ENCODE measurements around the gene DLGAP4.

DLGAP4 gene

DNA sequence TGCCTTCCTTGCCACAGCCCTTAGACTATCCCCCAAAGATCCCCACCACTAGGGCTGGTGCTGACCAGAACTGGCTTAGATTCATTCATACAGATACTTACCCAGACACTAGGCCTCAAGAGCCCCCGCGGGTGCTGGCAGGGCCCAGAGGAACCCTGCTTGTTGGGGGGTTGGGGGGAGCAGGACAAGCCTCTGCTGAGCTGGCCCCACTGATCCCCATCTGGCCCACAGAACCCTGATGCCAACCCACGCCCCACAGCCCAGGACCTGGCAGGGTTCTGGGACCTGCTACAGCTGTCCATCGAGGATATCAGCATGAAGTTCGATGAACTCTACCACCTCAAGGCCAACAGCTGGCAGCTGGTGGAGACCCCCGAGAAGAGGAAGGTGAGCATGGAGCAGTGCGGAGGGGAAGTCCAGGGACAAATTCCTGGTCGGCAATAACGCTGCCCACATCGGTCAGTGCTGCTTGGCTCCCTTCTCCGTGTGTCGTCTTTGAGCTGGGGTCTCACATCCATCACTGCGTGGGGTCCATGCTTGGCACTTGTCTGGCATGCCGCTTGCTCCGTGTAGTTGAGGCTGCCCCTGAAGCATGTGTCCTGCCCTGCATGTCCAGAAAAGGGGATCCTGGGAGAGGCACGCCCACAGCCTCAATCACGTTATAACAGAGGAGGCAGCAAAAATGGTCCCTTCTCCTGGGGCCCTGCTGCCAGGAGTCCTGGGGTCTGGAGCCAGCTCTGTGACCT is 219.7 kb downstream of the DLGAP4 start:
- no peaks in the 10 kb centered on the region for H3K79me2 ChIP-seq (ENCODE audit: low read length)
- H3K4me3 ChIP-seq (ENCODE audit: low read length) = no peak overlapping the region
- no peak overlapping the region for H3K27ac ChIP-seq (ENCODE audit: low read length)
- no peaks in the 10 kb centered on the region for H3K36me3 ChIP-seq (replicated peaks; ENCODE audit: insufficient read depth, low read length)
- no peaks in the 10 kb centered on the region for H3K9me3 ChIP-seq (replicated peaks; ENCODE audit: insufficient read depth, low read length)
- no peaks in the 10 kb centered on the region for H3F3A ChIP-seq (ENCODE audit: insufficient read depth, low read length)
- no peak for TF ChIP-seq EZH2phosphoT487 (IDR thresholded peaks at IDR 0.05; ENCODE audit: low read length)
- TF ChIP-seq, protein P1, sequence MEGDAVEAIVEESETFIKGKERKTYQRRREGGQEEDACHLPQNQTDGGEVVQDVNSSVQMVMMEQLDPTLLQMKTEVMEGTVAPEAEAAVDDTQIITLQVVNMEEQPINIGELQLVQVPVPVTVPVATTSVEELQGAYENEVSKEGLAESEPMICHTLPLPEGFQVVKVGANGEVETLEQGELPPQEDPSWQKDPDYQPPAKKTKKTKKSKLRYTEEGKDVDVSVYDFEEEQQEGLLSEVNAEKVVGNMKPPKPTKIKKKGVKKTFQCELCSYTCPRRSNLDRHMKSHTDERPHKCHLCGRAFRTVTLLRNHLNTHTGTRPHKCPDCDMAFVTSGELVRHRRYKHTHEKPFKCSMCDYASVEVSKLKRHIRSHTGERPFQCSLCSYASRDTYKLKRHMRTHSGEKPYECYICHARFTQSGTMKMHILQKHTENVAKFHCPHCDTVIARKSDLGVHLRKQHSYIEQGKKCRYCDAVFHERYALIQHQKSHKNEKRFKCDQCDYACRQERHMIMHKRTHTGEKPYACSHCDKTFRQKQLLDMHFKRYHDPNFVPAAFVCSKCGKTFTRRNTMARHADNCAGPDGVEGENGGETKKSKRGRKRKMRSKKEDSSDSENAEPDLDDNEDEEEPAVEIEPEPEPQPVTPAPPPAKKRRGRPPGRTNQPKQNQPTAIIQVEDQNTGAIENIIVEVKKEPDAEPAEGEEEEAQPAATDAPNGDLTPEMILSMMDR (IDR thresholded peaks at IDR 0.05; ENCODE audit: low read length) = no peak
- TF ChIP-seq EZH2 (optimal IDR thresholded peaks at IDR 0.05; ENCODE audit: low read depth, low read length) = no peak
- H3K4me1 ChIP-seq (ENCODE audit: low read length) = no peaks in the 10 kb centered on the region
- no peak overlapping the region for H3K9ac ChIP-seq (ENCODE audit: low read length)
- no peaks in the 10 kb centered on the region for H4K20me1 ChIP-seq (ENCODE audit: insufficient read depth, low read length)
- H3K4me2 ChIP-seq (ENCODE audit: low read depth, low read length) = no peak overlapping the region
- no peak overlapping the region for H2AFZ ChIP-seq (ENCODE audit: low read length)
- H3K27me3 ChIP-seq (replicated peaks; ENCODE audit: insufficient read depth, low read length) = no peaks in the 10 kb centered on the region
- no peak for DNase-seq
- H3K9me2 ChIP-seq (replicated peaks; ENCODE audit: insufficient read depth, low read length) = no peaks in the 10 kb centered on the region

DNA sequence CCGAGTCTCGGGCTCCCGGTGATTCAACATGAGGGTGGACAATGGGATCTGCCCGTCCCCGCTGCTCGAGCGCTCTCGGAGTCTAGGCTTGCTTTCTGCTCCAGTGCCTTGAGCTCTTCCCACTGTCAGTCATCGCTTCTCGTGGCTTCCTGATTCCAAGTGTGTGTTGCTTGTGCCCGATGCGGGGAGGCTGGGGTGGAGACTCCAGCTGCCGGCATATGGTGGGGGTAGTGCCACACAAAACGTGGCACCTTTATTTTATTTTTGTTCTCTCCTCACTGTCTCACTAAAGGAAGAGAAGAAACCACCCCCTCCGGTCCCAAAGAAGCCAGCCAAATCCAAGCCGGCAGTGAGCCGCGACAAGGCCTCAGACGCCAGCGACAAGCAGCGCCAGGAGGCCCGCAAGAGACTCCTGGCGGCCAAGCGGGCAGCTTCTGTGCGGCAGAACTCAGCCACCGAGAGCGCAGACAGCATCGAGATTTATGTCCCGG is 220.4 kb downstream of the DLGAP4 start:
- DNase-seq = no peak
- no peak overlapping the region for H3K27ac ChIP-seq (ENCODE audit: low read length)
- H3K27me3 ChIP-seq (replicated peaks; ENCODE audit: insufficient read depth, low read length) = no peaks in the 10 kb centered on the region
- TF ChIP-seq EZH2phosphoT487 (IDR thresholded peaks at IDR 0.05; ENCODE audit: low read length) (no peak), EZH2 (optimal IDR thresholded peaks at IDR 0.05; ENCODE audit: low read depth, low read length) (no peak)
- TF ChIP-seq, protein P1 (IDR thresholded peaks at IDR 0.05; ENCODE audit: low read length) = no peak
- no peaks in the 10 kb centered on the region for H3F3A ChIP-seq (ENCODE audit: insufficient read depth, low read length)
- H3K9ac ChIP-seq (ENCODE audit: low read length) = no peak overlapping the region
- no peaks in the 10 kb centered on the region for H3K9me2 ChIP-seq (replicated peaks; ENCODE audit: insufficient read depth, low read length)
- no peak overlapping the region for H3K4me3 ChIP-seq (ENCODE audit: low read length)
- no peak overlapping the region for H2AFZ ChIP-seq (ENCODE audit: low read length)
- no peak overlapping the region for H3K4me2 ChIP-seq (ENCODE audit: low read depth, low read length)
- H3K4me1 ChIP-seq (ENCODE audit: low read length) = peaks cover under 1% of the 10 kb centered on the region
- H4K20me1 ChIP-seq (ENCODE audit: insufficient read depth, low read length) = no peaks in the 10 kb centered on the region
- H3K79me2 ChIP-seq (ENCODE audit: low read length) = no peaks in the 10 kb centered on the region
- H3K9me3 ChIP-seq (replicated peaks; ENCODE audit: insufficient read depth, low read length) = no peaks in the 10 kb centered on the region
- H3K36me3 ChIP-seq (replicated peaks; ENCODE audit: insufficient read depth, low read length) = no peaks in the 10 kb centered on the region

DNA sequence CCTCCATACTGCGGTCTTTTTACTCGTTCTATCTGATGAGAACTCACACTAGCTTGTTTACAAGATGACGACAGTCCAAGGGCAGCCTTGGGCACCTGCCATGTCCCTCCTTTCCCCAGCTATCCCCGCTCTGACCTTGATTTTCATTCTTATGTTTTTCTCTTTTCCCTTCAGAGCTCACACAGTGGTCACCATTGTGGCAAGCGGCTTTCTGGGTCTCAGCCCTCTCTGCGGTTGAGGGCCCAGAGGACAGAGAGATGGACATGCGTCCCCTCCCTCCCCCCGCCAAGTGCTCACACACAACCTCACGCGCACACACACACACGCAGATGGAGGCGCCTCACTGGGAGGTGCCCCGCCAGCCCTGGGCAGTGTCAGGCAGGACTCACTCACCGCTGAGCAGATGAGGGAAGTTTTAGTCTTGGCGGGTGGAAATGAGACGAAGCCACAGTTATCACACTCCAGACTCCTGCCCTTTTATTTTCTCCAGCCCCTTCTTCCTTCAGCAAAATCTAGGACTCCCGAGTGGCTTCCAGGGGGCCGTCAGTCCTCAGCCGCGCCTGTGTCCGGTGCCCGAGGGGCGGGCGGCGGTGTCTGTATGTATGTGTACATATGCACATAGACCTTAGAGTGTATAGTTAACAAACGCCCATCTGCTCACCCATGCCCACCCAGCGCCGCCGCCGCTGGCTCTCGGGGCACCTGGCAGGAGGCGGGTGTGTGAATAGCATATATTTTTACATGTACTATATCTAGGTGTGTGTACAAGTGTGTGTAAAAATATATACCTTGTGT is 221.4 kb downstream of the DLGAP4 start:
- no peaks in the 10 kb centered on the region for H3K79me2 ChIP-seq (ENCODE audit: low read length)
- H3F3A ChIP-seq (ENCODE audit: insufficient read depth, low read length) = no peaks in the 10 kb centered on the region
- H3K9me2 ChIP-seq (replicated peaks; ENCODE audit: insufficient read depth, low read length) = no peaks in the 10 kb centered on the region
- no peaks in the 10 kb centered on the region for H3K36me3 ChIP-seq (replicated peaks; ENCODE audit: insufficient read depth, low read length)
- DNase-seq = no peak
- H3K4me1 ChIP-seq (ENCODE audit: low read length) = peaks cover 4% of the 10 kb centered on the region
- H4K20me1 ChIP-seq (ENCODE audit: insufficient read depth, low read length) = no peaks in the 10 kb centered on the region
- no peak overlapping the region for H3K9ac ChIP-seq (ENCODE audit: low read length)
- H3K9me3 ChIP-seq (replicated peaks; ENCODE audit: insufficient read depth, low read length) = no peaks in the 10 kb centered on the region
- no peak overlapping the region for H3K4me2 ChIP-seq (ENCODE audit: low read depth, low read length)
- no peaks in the 10 kb centered on the region for H3K27me3 ChIP-seq (replicated peaks; ENCODE audit: insufficient read depth, low read length)
- TF ChIP-seq, protein P1 (IDR thresholded peaks at IDR 0.05; ENCODE audit: low read length) = no peak
- TF ChIP-seq EZH2phosphoT487 (IDR thresholded peaks at IDR 0.05; ENCODE audit: low read length) = no peak
- TF ChIP-seq EZH2 (optimal IDR thresholded peaks at IDR 0.05; ENCODE audit: low read depth, low read length) = no peak
- H2AFZ ChIP-seq (ENCODE audit: low read length) = no peak overlapping the region
- H3K4me3 ChIP-seq (ENCODE audit: low read length) = no peak overlapping the region
- no peak overlapping the region for H3K27ac ChIP-seq (ENCODE audit: low read length)
